Activated CD8-positive, alpha-beta memory T cell treated with anti-CD3 and anti-CD28 coated beads for 48 hours (primary cell): ENCODE results near the gene PEX14.

Source experiments
- DNase-seq, 3 experiments: peaks; one replicate each; pipeline ENCODE4 v3.0.0-alpha.2; 2020; ENCODE audit warnings: low read depth in 2 of 3, low spot score in 2 of 3

PEX14 gene

GRCh38 chr1:10662824-10663677 is 188.3 kb downstream of the PEX14 start:
- DNase-seq, result no peak

- DNase-seq, result no peak
These were observed 188.9 kb downstream of the PEX14 start for GRCh38 chr1:10663678-10664035.

GRCh38 chr1:10664251-10664650 is 189.5 kb downstream of the PEX14 start:
- no peak for DNase-seq

- DNase-seq, result no peak
These were observed 190.5 kb downstream of the PEX14 start for GRCh38 chr1:10665226-10665625.

- DNase-seq, result no peak
These were observed 191.4 kb downstream of the PEX14 start for GRCh38 chr1:10665930-10666850.

- no peak for DNase-seq
These were observed 193.4 kb downstream of the PEX14 start for GRCh38 chr1:10667861-10668761.

GRCh38 chr1:10669570-10669969 is 194.8 kb downstream of the PEX14 start:
- no peak for DNase-seq

- no peak for DNase-seq
These were observed 195.4 kb downstream of the PEX14 start for GRCh38 chr1:10670190-10670589.

GRCh38 chr1:10671090-10671489 is 196.3 kb downstream of the PEX14 start:
- DNase-seq, result no peak

GRCh38 chr1:10671622-10672342 is 197.0 kb downstream of the PEX14 start:
- no peak for DNase-seq

GRCh38 chr1:10672343-10673050 is 197.7 kb downstream of the PEX14 start:
- DNase-seq, result no peak

- no peak for DNase-seq
These were observed 198.5 kb downstream of the PEX14 start for GRCh38 chr1:10673109-10673711.

- DNase-seq, result no peak
These were observed 199.5 kb downstream of the PEX14 start for GRCh38 chr1:10674222-10674621.

- no peak for DNase-seq
These were observed 200.2 kb downstream of the PEX14 start for GRCh38 chr1:10674700-10675609.

GRCh38 chr1:10675813-10676212 is 201.1 kb downstream of the PEX14 start:
- DNase-seq, result no peak

- no peak for DNase-seq
These were observed 202.2 kb downstream of the PEX14 start for GRCh38 chr1:10676963-10677362.

GRCh38 chr1:10677491-10678391 is 203.0 kb downstream of the PEX14 start:
- no peak for DNase-seq
